ENCODE results near the gene TMEM179B.

GRCh38 chr11:62752994-62753735 lies 34.0 kb upstream of the TMEM179B start:
- TF ChIP-seq CTCF (IDR thresholded peaks at IDR 0.05; ENCODE audit: low read depth, low read length, missing input control) (no peak), TAF1 (conservative IDR thresholded peaks at IDR 0.05) (no peak), FOXA1 (IDR thresholded peaks at IDR 0.05) (no peak)

Data from liver (tissue), 3 donors.